ENCODE measurements around the gene USP47.

USP47 gene, protein sequence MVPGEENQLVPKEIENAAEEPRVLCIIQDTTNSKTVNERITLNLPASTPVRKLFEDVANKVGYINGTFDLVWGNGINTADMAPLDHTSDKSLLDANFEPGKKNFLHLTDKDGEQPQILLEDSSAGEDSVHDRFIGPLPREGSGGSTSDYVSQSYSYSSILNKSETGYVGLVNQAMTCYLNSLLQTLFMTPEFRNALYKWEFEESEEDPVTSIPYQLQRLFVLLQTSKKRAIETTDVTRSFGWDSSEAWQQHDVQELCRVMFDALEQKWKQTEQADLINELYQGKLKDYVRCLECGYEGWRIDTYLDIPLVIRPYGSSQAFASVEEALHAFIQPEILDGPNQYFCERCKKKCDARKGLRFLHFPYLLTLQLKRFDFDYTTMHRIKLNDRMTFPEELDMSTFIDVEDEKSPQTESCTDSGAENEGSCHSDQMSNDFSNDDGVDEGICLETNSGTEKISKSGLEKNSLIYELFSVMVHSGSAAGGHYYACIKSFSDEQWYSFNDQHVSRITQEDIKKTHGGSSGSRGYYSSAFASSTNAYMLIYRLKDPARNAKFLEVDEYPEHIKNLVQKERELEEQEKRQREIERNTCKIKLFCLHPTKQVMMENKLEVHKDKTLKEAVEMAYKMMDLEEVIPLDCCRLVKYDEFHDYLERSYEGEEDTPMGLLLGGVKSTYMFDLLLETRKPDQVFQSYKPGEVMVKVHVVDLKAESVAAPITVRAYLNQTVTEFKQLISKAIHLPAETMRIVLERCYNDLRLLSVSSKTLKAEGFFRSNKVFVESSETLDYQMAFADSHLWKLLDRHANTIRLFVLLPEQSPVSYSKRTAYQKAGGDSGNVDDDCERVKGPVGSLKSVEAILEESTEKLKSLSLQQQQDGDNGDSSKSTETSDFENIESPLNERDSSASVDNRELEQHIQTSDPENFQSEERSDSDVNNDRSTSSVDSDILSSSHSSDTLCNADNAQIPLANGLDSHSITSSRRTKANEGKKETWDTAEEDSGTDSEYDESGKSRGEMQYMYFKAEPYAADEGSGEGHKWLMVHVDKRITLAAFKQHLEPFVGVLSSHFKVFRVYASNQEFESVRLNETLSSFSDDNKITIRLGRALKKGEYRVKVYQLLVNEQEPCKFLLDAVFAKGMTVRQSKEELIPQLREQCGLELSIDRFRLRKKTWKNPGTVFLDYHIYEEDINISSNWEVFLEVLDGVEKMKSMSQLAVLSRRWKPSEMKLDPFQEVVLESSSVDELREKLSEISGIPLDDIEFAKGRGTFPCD (N-terminal part only)

DNA sequence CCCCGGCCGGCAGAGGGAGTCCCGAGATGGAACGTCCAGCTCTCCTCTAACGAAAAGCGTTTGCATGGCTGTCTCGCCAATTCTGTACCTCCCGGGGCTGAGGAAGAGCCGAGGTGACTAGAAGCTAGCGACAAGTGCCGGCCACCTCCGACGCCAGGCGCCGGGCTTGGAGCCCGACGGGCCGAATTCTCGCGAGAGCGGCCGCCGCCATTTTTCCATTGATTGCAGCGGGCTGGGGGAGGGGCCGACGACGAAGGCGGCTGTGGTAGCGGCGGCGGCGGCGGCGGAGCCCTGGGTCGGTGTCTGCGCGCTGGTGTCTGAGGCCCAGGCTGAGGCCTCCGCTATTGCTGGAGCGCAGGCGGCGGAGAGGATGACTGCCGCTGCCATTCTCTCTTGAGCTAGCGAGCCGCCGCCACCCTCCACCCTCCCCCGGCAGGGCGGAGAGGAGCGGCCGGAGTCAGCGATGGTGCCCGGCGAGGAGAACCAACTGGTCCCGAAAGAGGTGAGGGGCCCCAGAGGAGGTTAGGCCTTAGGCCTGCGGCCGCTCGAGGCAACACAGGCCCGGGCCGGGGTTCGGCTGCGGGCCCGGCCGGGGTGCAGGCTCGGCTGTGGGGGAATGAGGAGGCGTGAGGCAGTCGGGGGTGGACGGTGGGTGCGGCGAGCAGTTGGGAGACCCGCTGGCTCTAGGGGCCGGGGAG is at the start of gene USP47:
Gene USP47, plus strand, starts transcription at position 250 of the 698 bp plus-strand sequence. Its CDS starts 214 bp downstream, at position 464.
- peak in 55 of 56 donors; percentile 10 to 97 (median 85) for DNase-seq

DNA sequence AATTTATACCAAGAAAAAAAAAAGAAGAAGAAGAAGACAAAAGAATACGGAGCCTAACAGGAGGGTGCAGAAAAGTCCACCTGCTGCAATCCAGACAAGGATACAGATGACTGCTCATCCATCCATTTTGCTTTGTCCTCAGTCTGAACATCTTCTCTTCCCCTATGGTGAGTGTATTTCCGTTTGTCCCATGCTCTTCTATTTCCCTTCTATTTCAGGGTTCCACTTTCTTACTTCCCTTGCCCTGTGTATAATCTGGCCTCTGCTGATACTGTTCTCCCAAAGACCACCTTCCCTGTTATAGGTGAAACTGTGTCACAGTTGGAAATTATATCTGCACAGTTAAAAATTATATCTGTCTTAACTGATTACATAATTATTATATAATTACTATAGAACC is 48.7 kb upstream of the USP47 start:
- DNase-seq = no peak

DNA sequence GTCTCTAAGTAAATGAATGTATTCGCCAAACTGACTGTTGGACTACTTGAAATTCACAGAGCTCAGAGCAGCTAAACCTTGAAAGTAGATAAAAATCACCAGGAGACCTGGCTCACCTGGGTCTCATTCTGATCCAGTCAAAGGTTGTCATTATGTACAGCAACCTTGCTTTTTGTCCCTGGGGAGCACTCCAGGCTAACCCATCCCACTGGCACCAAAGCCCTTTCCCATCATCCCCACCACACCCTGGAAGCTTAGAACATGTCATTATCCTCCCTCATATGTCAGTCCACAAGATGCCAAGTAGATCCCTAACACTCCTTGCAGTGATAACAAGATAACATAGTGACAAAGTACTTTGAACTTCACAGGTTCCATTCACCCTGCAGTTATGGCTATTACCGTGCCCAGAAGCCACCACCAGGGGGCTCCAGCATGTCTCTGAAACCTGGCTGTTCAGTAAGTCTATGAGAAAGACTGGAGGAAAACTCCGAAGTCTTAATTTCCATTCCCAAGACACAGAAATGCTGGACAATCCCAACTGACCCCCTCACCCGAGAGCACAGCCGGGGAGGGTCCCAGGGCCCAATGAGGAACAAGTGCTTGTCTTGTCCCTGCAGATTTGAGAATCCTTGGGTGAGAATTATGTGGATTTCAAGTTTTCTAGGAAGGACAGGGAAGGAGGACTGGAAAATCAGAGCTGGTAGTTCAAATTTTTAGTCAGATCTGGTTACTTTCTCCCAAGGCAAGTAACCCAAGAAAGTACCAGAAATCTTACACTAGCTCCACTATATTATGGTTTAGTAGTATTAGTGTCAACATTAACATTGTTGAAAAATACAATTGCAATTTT is 43.0 kb upstream of the USP47 start:
- peak in 51 of 56 donors; percentile 4 to 95 (median 61) for DNase-seq

DNA sequence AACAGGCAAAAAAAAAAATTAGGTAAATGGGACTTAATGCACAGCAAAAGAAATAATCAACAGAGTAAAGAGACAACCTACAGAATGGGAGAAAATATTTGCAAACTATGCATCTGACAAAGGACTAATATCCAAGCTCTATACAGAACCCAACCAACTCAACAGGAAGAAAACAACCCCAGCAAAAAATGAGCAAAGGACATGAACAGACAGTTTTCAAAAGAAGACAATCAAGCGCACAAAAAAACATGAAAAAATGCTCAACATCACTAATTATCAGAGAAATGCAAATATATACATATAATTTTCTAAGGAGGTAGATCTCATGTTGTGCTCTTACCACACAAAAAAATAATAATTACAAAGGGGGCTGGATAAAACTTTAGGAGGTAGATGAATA is 36.5 kb upstream of the USP47 start:
- no peak for DNase-seq

DNA sequence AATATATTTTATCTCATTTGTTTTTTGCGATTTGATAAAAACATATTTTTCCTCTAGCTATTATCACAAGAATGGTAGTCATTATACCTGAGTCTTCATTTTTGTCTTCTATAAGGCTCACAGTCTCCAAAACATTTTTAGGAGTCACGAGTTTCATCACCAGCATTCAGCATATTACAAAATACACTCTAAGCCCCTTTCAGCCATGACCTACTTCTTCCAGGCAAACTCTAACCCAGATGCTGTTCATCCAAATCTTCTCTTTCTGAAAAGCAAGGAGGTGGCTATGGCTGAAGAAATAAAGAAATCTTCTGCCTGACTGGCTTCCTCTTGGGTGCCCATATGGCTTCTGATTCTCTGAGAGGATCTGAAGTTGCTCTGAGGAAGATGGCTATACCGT is 35.7 kb upstream of the USP47 start:
- DNase-seq = peak in 4 of 56 donors; percentile 7 to 44 (median 18)

DNA sequence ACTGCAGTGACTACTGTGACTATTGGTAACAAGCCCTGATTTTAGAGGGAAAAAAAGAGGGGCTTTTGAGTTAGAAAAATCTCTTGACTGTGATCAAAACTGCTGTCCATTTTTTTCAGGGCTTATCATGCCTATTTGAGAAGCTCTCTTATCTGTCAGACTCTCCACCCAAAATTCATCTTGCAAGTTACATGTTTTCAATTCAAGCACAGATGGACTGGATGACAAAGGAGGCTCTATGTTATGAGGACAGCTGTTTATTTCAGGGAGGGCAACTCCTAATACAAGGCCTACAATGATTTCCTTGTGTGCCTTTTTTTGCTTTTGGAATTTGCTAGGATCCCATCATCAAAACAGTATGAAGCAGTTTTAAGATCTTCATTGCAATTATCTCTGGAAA is 35.2 kb upstream of the USP47 start:
- peak in 6 of 56 donors; percentile 7 to 70 (median 22) for DNase-seq

DNA sequence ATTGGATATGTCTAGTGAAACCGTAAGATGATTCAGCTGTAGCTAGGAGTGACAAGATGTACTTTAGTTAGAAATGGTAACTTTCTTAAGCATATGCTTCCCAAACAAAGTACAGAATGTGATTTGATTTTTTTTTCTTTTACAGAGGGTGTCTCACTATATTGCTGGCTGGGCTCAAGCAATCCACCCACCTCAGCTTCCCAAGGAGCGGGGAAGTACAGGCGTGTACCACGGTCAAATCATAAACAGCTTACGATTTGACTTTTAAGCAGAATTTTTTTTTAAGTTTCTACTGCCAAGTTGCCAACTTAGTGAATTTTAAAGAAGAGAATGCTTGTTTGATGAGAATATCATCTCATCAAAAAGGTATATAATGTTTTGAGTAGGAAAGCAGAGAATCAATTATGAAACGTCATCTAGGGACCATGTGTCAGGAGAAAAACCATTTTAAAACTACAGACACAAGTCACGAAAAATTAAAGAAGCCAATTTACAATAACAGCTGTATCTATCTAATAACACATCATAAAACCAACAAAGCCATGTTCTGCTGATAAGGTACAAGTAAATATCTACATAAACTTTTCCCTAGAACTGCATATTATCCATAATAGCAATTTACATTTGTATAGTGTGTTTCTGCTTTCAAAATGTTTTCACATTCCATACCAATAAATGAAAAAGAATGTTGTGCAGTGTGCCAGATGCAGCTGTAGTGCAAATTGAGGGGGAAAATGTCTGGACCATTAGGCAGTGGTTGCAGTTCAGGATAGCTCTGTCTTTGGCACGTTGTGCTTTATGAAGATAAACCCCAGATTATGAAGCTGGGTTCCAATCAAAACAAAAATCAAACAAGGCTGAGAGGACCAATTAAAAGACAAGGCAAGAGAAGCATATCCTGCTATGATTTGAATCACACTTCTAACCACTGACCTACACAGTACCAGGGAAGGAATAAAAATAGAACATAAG is 33.7 kb upstream of the USP47 start:
- DNase-seq = no peak

DNA sequence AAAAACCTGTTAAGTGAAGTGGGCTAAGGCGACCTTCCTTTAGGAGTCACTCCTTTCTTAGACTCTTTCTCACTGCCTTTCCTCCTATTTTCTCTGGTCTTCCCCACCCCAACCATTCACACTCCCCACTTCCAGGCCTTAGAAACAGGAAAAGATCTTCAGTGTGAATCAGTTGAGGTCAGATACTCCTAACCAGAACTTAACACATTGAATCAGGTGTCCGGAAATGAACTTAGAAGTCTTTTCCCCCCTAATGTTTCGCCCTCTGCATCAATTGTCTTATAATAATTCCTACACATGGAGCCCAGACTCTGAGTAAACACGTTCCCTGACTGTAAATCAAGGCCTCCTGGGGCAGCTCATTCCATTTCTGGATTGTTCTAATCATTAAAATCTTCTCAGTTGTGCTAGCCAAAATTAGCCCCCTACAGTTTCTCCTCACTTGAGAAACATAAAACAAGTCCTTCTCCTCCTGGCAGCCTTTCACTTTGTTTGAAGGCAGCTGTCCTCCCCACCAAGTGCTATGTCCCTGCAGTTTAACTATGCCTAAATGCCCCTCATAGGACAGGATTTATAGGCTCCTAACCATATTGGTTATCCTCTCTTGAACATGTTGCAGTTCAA is 32.7 kb upstream of the USP47 start:
- DNase-seq = no peak

DNA sequence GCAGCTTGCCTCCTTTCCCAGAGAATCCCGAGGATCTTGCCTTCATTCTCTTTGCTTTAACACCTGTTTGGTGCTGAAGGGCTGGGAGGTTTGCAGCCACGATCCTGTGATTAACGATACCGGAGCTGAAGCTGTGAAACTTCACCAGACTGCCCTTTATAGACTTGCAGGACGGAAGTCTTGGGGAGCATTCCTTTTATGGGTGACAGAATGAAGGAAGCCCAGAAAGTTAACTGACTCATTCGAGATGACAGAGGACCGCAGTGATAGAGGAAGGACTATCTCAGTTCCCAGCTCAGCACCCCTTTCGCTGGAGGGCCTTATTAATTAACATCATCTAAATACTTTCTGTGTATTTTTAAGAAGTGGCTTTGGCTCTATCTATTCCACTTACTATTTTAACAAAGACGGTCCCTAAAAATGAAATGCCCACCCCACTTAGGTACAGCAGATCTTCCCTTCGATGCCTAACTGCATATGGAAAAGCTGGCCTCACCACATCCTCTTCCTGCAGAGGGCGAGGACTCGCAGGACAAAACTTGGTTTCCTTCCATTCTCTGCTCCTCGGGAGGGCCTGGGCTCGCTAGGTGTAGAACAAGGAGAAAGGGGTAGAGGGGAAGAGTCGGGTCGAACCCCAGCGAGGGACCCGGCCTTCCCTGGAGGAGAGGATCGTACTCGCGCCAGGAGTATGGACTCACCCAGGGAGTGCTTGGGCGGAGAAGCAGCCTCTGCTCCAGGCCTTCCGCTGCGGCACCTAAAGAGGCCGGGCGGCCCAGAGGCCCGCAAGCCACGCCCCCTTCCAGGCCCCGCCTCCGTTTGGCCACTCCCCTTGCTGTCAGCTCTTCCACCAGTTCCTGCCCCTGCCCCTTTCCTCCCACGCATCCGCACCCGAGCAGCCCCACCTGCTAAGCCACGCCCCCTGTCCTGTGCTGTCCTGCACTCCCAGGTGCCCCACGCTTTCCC is 30.7 kb upstream of the USP47 start:
- no peak for DNase-seq

DNA sequence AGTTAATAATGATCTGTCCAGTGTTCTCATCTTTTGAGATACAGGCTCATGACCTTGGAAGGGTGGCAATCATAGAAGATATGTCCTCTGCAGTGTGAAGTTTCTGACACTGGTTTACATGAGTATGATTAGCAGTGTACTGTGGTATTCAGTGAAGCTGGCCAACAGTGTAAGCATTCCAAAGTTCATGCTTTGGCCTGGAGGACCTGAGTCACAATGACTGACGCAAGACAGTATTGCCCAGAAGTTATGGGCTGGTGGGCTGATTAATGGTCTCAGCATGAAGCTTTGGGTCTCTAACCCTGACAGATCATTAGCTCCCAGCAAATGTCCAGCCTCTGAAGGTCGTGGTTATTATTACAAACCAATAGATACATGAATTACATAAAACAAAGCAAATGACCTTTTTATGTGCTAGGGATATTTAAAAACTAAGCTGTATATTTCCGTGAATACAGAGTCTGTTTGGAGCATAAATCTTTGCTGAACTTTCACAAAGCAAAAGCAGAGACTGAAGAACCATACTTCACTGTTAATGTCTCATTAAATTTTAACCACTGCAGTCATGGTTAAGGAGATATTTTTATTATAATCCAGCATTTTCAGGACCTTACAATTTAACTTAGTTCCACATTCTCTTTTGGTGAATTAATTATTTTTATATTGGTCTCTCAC is 28.3 kb upstream of the USP47 start:
- DNase-seq = no peak

DNA sequence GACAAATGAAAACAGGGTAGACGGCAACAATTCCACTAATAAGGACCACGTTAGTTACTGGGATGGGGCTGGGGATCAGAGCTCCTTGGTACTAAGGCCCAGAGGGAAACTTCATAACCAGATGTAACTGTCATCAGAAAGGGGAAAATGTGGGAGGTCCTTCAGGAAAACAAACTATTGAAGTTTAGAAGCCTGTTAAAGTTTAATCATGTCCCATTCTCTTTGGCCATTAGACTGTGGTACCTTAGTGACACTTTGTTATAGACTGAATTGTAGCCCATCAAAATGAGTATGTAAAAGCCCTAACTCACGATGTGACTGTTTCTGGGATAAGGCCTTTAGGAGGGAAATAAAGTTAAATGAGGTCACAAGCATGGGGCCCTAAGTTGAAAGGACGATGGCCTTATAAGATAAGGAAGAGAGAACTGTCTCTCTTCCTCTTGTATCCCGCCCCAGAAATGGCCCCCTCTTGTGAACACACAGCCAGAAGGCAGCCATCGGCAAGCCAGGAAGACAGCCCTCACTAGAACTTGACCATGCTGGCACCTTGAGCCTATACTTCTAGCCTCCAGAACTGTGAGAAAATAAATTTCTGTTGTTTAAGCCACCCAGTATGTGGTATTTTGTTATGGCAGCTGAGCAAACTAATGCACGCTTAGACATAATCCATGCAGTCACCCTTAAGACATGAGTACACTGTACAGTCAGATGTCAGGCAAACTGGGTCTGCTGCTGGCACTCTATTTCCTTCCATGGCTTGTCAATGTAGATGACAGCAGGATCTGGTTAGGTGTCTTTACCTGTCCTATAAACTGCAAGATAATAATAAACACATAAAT is 26.9 kb upstream of the USP47 start:
- DNase-seq = no peak

DNA sequence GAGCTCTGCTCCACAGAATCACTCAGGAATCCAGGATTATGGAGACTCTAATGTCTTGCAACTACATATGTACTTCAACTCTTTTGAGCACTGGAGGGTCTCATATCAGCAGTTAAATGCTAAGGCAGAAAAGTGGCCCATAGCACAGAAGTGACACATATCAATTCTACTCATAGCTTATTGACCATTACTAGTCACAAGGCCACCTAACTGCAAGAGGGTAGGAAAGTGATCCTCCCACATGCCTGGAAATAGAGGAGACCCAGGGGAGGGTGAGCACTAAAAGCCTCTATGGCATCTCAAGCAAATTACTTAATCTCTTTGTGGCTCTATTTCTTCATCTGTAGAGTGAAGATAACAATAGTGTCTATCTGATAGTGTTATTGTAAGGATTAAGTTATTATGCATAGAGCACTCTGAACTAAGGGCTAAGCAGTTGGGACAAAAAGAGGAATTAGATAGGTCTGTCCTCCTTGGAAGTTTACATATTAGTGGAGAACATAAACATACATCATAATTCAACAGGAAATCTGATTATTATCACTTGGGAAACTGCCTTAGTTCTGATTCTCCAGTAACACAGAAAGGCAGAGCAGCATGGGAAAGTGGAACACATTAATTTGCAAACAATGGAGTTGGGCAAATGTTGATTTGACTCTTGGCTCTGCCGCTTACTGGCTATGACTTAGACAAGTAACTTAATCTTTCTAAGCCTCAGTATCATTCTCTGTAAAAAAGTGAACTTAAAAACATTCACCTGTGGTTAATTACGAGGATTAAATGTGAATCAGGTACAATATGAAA is 25.1 kb upstream of the USP47 start:
- DNase-seq = no peak

DNA sequence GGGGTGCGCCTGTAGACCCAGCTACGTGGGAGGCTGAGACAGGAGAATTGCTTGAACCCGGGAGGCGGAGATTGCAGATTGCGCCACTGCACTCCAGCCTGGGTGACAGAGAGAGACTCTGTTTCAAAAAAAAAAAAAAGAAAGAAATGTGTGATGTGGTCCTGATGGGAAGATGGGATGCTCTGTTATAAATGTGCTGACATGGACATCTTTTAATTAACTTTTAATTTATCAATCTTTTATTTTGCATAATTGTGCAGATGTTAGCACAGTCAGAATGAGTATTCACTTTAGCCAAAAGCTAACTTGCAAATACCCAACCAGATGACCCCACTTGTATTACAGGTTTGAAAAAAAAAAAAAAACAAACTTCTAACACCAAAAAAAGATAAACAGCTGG is 23.8 kb upstream of the USP47 start:
- no peak for DNase-seq

DNA sequence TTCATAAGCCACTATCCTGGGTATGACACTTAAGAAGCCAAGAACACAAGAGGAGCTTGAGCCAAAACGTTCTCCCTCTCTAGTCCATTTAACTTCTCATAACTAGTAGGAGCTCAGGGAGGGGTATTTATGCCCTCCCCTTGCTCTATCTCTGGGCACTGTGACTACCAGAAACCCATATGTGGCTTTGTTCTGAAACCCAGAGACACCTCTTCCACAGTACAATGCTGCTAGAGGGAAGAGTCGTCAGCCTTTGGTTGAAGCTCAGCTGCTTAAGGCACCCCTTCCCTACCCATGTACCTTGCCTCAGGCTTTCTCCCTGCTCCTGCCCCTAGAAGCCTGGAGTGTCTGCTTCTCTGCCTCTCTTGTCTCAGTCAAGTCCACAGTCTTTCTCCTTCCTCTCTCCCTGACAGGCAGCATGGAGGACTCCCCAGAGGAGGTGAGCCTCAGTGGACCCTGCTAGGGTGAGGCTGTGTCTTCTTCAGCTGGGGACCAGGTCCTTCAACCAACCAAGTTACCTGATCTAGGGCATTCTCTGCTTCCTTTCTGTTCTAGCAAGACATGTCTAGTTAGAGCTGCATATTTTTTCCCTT is 23.1 kb upstream of the USP47 start:
- no peak for DNase-seq
